Effector memory CD4-positive, alpha-beta T cell (primary cell): ENCODE data around the gene SOAT2.
"Not testable (repeated sequence)": the region's sequence is repeated elsewhere in the genome, so short reads cannot be mapped to it uniquely, and the experiment has no call there.

ENCODE experiments used
- DNase-seq, 3 donors: peaks; one replicate each; pipeline ENCODE4 v3.0.0-alpha.2; 2020
- H3K27ac ChIP-seq: 2 replicates; pipeline ENCODE4 v1.7.0; 2013; ENCODE audit warnings: mild to moderate bottlenecking, low read length, moderate library complexity; ENCODE audit not compliant: insufficient read depth, poor library complexity, severe bottlenecking
- H3K27me3 ChIP-seq: replicated peaks from 2 replicates; pipeline ENCODE4 v1.7.0; 2013; ENCODE audit warnings: mild to moderate bottlenecking, low read length; ENCODE audit not compliant: insufficient read depth, control insufficient read depth, poor library complexity, severe bottlenecking
- H3K36me3 ChIP-seq: 2 replicates; pipeline ENCODE4 v1.7.0; 2013; ENCODE audit warnings: mild to moderate bottlenecking, low read length, moderate library complexity; ENCODE audit not compliant: control insufficient read depth, insufficient read depth
- H3K4me1 ChIP-seq: 2 replicates; pipeline ENCODE4 v1.7.0; 2013; ENCODE audit warnings: low read length, mild to moderate bottlenecking; ENCODE audit not compliant: control insufficient read depth, insufficient read depth, poor library complexity, severe bottlenecking
- H3K4me3 ChIP-seq: 2 replicates; pipeline ENCODE4 v1.7.0; 2013; ENCODE audit warnings: low read length, low read depth, mild to moderate bottlenecking; ENCODE audit not compliant: insufficient read depth, poor library complexity, severe bottlenecking
- H3K9me3 ChIP-seq: 2 replicates; pipeline ENCODE4 v1.7.0; 2013; ENCODE audit warnings: mild to moderate bottlenecking, low read length, moderate library complexity; ENCODE audit not compliant: control insufficient read depth

Gene SOAT2

DNA sequence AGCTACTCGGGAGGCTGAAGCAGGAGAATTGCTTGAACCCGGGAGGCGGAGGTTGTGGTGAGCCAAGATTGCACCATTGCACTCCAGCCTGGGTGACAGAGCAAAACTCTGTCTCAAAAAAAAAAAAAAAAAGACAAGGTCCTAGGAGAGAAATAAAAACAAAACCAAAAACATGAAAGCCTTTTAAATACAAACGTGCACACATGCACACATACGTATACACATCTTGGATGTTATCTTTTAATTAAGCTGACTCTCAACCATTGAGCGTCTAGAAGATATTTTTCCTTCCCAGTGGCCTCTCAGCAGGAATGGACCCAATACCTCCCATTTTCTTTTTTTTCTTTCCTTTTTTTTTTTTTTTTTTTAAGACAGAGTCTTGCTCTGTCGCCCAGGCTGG, 9.1 kb downstream of the SOAT2 start:
- not testable (repeated sequence) for H3K4me3 ChIP-seq, H3K4me1 ChIP-seq, H3K36me3 ChIP-seq, DNase-seq, H3K27me3 ChIP-seq, H3K27ac ChIP-seq, H3K9me3 ChIP-seq

DNA sequence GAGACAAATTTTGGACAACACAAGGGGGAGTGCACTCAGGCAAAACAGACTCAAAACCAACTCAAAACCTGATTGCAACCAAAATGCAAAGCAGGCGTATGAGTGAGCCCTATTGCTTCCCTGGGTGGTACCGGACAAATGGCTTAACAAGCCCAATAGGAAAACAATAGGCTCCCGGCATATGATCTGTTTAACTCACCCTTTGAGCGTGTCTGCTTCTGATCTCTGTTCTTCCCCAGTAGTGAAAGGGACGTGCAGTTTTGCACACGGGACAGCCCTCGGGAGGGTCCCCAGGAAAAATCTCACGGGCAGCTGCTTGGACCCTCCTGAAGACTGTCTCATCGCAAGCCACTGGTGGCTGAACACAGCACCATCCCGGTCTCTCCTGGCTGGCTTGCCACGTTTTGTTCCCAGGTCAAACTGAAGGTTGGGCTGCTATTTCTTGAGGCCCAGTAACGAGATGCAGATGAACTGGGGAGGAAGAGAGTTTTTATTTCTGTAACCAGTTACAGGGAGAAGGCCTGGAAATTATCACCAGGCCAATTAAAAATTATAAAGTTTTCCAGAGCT, 9.9 kb downstream of the SOAT2 start:
- Histone ChIP-seq H3K4me1 (no peaks in the 10 kb centered on the region), H3K4me3 (no peak overlapping the region), H3K27me3 (no peaks in the 10 kb centered on the region), H3K9me3 (no peaks in the 10 kb centered on the region), H3K36me3 (no peaks in the 10 kb centered on the region), H3K27ac (no peak overlapping the region)
- no peak for DNase-seq

DNA sequence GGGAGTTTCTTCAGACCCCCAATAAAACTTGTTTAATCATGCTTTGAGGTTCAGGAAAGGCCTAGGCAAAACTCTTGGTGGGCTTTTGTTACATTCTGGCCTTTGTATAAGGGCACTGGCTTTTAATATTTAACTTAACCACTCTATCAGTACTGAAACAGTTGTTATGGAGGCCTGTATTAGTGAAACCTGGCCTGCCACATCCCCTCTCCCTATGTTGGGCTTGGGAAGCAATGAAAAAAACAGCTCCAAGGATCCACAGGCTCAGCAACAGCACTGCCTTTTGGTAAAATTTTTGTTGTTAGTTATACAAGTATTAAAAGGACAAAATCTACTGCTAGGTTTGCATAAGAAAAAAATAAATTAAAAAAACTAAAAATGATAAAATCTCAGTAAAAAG, 10.7 kb downstream of the SOAT2 start:
- Histone ChIP-seq H3K27me3 (no peaks in the 10 kb centered on the region), H3K27ac (no peak overlapping the region), H3K4me3 (no peak overlapping the region), H3K4me1 (no peaks in the 10 kb centered on the region), H3K9me3 (no peaks in the 10 kb centered on the region), H3K36me3 (no peaks in the 10 kb centered on the region)
- no peak for DNase-seq

DNA sequence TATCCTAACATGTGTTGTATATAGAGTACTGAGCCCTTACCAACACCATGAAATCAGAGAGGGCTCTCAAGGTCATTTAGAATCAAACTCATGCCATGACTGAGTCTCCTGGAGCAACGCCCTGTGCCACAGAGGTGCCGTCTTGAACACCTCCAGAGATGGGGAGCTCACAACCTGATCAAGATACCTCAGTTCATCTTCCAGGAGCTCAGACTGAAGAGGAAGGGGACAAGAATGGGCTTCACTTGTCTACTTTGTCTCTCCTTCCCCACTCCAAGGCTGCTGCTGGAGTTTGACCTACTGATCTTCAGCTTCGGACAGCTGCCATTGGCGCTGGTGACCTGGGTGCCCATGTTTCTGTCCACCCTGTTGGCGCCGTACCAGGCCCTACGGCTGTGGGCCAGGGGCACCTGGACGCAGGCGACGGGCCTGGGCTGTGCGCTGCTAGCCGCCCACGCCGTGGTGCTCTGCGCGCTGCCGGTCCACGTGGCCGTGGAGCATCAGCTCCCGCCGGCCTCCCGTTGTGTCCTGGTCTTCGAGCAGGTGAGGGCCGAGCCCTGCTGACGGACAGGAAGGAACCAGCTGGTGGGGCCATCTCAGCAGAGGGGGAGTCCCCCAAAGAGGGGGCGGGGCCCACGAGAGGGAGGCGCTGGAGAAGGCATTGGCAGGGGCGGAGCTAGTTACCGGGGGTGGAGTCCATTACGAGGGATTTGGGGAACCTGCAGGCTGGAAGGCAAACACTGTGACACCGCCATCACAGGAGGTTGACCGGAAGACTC, 12.0 kb downstream of the SOAT2 start:
- H3K4me1 ChIP-seq, result no peaks in the 10 kb centered on the region
- H3K36me3 ChIP-seq, result no peaks in the 10 kb centered on the region
- H3K27ac ChIP-seq, result no peak overlapping the region
- no peak overlapping the region for H3K4me3 ChIP-seq
- no peak for DNase-seq
- no peaks in the 10 kb centered on the region for H3K27me3 ChIP-seq
- no peaks in the 10 kb centered on the region for H3K9me3 ChIP-seq

DNA sequence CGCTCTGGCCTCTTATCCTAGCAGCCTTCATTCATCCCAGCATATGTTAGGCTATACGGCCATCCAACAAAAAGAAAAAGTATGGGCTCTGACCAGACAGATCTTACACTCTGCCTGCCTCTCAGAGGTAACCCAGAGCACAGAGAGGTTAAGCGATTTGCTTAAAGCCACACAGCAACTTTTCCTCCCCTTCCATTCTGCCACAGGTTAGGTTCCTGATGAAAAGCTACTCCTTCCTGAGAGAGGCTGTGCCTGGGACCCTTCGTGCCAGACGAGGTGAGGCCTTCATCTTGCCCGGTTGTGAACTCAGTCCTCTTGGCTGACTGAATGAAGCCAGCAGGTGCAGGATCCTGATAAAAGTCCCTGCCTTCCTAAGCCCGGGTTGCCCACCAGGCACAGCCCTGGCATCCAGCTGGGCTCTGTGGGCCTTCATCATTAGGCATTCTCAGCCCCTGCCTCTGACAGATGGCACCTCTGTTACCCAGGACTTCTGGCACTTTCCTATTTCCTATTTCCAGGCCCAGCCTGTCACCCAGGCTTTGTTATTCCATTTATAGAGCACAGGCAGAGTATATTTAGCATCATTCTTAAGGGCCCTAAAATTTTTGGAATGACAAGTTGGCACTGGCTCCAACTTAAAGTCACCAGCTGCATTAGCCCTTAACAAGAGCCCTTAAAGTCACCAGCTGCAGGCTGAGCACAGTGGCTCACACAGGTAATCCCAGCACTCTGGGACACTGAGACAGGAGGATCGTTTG, 12.8 kb downstream of the SOAT2 start:
- DNase-seq, result no peak
- no peak overlapping the region for H3K4me3 ChIP-seq
- no peaks in the 10 kb centered on the region for H3K4me1 ChIP-seq
- no peaks in the 10 kb centered on the region for H3K36me3 ChIP-seq
- no peaks in the 10 kb centered on the region for H3K27me3 ChIP-seq
- H3K9me3 ChIP-seq, result no peaks in the 10 kb centered on the region
- no peak overlapping the region for H3K27ac ChIP-seq

DNA sequence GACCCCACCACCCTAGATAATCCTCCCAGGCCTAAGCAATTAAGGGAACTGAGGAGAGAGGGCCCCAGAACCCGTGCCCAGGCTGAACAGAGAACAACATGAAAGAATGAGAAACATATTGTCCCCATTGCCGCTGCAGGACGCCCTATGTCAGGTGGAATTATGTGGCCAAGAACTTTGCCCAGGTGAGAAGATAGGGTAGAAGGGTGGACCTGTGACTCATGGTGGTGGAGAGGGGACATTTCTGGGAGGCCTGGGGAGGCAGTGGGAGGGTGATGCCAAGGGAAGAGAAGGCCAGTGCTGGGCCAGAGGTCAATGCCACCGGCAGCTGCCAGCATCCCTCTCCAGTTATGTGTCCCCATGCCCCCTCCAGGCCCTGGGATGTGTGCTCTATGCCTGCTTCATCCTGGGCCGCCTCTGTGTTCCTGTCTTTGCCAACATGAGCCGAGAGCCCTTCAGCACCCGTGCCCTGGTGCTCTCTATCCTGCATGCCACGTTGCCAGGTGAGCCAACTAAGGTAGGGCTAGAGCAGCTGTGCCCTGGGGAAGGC, 15.5 kb downstream of the SOAT2 start:
- Histone ChIP-seq H3K4me1 (no peaks in the 10 kb centered on the region), H3K27me3 (no peaks in the 10 kb centered on the region), H3K27ac (no peak overlapping the region), H3K36me3 (no peaks in the 10 kb centered on the region), H3K9me3 (no peaks in the 10 kb centered on the region), H3K4me3 (no peak overlapping the region)
- DNase-seq, result no peak

DNA sequence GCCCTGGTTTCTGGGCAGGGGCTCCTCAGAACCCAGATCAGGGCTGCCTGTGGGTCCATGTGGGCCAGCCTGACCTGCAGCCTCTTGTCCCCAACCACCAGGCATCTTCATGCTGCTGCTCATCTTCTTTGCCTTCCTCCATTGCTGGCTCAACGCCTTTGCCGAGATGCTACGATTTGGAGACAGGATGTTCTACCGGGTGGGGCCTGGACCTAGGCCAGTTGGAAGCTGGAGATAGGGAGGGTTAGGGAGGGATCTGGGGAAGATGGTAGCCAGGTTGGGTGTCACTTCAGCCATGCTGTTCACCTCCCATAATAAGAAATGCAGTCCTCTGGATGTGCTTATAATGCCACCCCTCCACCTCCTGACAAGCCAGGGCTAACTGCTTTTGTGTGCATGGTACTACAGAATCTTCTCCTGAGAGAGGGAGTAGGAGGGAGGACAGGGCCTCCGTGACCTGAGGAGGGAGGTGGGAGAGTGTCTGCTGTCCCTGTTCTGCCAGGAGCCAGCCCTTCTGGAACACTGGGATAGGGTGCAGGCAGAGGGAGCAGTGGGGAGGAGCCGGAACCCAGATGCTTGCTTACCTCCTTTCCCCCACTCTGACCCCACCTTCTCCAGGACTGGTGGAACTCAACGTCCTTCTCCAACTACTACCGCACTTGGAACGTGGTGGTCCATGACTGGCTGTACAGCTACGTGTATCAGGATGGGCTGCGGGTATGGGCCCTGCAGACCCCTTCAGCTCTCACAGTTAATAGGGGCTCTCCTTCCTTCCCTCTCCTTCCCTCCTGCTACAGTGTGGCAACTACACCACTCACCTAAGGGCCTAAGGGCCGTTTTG, 17.6 kb downstream of the SOAT2 start:
- DNase-seq, result no peak

DNA sequence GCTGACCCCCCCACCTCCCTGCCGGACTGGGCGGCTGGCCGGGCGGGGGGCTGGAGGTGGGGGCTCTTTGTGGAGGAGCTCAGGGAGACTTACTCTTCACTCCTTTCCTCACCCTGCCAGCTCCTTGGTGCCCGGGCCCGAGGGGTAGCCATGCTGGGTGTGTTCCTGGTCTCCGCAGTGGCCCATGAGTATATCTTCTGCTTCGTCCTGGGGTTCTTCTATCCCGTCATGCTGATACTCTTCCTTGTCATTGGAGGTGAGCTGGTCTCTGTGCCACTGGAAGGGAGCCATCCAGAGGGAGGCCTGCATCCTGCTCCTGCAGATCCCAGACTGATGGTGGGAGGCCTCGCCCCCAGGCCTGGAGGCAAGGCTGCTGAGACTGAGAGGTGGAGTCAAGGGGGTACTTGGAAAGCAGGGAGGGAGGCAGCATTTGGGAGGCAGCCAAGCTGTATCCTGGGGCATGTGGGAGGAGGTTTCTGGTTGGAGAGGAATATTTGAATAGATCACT, 19.7 kb downstream of the SOAT2 start:
- no peaks in the 10 kb centered on the region for H3K9me3 ChIP-seq
- H3K36me3 ChIP-seq, result no peaks in the 10 kb centered on the region
- no peak for DNase-seq
- H3K27ac ChIP-seq, result no peak overlapping the region
- no peaks in the 10 kb centered on the region for H3K4me1 ChIP-seq
- H3K4me3 ChIP-seq, result no peak overlapping the region
- H3K27me3 ChIP-seq, result no peaks in the 10 kb centered on the region

More for the DNA sequence above, 17.6 kb downstream of the SOAT2 start:
- Histone ChIP-seq H3K9me3 (no peaks in the 10 kb centered on the region), H3K27me3 (no peaks in the 10 kb centered on the region), H3K4me3 (no peak overlapping the region), H3K4me1 (no peaks in the 10 kb centered on the region), H3K36me3 (no peaks in the 10 kb centered on the region), H3K27ac (no peak overlapping the region)

DNA sequence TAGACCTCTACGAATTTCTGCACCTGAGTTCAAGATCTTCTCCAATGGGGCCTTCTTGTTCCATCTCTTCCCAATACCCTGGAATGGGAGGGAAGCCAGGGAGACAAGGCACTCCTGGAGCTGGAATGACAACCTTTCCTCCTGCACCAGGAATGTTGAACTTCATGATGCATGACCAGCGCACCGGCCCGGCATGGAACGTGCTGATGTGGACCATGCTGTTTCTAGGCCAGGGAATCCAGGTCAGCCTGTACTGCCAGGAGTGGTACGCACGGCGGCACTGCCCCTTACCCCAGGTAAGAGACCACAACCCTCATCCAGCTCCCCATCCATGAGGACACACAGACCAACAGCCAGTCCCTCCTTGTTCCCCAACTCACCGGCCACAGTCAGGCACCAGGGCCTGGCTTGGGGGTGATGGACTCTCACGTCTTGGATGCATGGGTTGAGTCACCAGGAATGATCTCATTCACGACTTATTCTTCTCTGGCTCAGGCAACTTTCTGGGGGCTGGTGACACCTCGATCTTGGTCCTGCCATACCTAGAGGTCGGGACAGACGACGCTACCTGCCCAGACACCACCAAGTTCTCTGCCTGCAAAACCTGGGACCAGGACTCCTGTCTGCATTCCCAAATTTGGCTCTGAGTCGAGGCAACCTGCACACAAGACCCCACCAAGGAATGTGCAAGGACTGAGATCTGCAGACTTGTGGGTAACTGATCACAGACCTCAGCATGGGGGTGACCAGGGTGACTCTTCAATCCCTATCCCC, 20.5 kb downstream of the SOAT2 start:
- no peak for DNase-seq
- H3K4me3 ChIP-seq, result no peak overlapping the region

More for the DNA sequence above, 20.5 kb downstream of the SOAT2 start:
- no peaks in the 10 kb centered on the region for H3K36me3 ChIP-seq
- H3K9me3 ChIP-seq, result no peaks in the 10 kb centered on the region
- H3K4me1 ChIP-seq, result no peaks in the 10 kb centered on the region
- H3K27ac ChIP-seq, result no peak overlapping the region
- no peaks in the 10 kb centered on the region for H3K27me3 ChIP-seq
